HEK293T (cell line): ENCODE measurements around the gene PLEKHM2.

ENCODE experiments used
- CTCF ChIA-PET: fragments of 350-600 bp; formaldehyde crosslinking; extraction: SDS; loops from one replicate; lab custom pipeline; 2021; ENCODE audit warnings: antibody characterized with exemption, inconsistent platforms; lab: Yijun Ruan, JAX
- POLR2A ChIA-PET: fragments of 350-600 bp; formaldehyde crosslinking; extraction: SDS; loops from one replicate; lab custom pipeline; 2020; ENCODE audit warnings: antibody characterized with exemption, inconsistent platforms; lab: Yijun Ruan, JAX
- DNase-seq: peaks from one replicate; pipeline ENCODE4 v3.0.0; 2012; ENCODE audit warnings: mixed read lengths; ENCODE audit errors: extremely low spot score
- ARNT ChIP-seq: fragments of 450-650 bp; IDR thresholded peaks from 2 replicates; pipeline ENCODE4 v1.6.1; 2017; ENCODE audit warnings: mild to moderate bottlenecking
- BHLHE40 ChIP-seq: fragments of 450-650 bp; IDR thresholded peaks from 2 replicates; pipeline ENCODE4 v1.6.1; 2016; ENCODE audit warnings: mild to moderate bottlenecking, moderate library complexity, borderline replicate concordance
- CTBP1 ChIP-seq: fragments of 450-650 bp; IDR thresholded peaks from 2 replicates; pipeline ENCODE4 v1.6.1; 2016; ENCODE audit warnings: borderline replicate concordance
- ELF4 ChIP-seq: fragments of 450-650 bp; IDR thresholded peaks from 2 replicates; pipeline ENCODE4 v1.6.1; 2017; ENCODE audit warnings: antibody characterized with exemption
- FOXA1 ChIP-seq: fragments of 450-650 bp; IDR thresholded peaks from 2 replicates; pipeline ENCODE4 v1.6.1; 2016; ENCODE audit warnings: mild to moderate bottlenecking
- FOXK2 ChIP-seq: fragments of 450-650 bp; IDR thresholded peaks from 2 replicates; pipeline ENCODE4 v1.6.1; 2016; ENCODE audit warnings: mild to moderate bottlenecking
- FOXM1 ChIP-seq: fragments of 450-650 bp; IDR thresholded peaks from 2 replicates; pipeline ENCODE4 v1.6.1; 2017; ENCODE audit warnings: mild to moderate bottlenecking, borderline replicate concordance
- HDGF ChIP-seq: fragments of 450-650 bp; IDR thresholded peaks from 2 replicates; pipeline ENCODE4 v1.6.1; 2017; ENCODE audit warnings: antibody characterized with exemption, borderline replicate concordance
- L3MBTL2 ChIP-seq: fragments of 450-650 bp; conservative IDR thresholded peaks from 2 replicates; pipeline ENCODE4 v1.6.1; 2016; ENCODE audit warnings: mild to moderate bottlenecking
- LEF1 ChIP-seq: fragments of 450-650 bp; IDR thresholded peaks from 2 replicates; pipeline ENCODE4 v1.6.1; 2017; ENCODE audit warnings: mild to moderate bottlenecking, borderline replicate concordance
- NFRKB ChIP-seq: fragments of 450-650 bp; IDR thresholded peaks from 2 replicates; pipeline ENCODE4 v1.6.1; 2016; ENCODE audit warnings: mild to moderate bottlenecking, moderate library complexity
- PKNOX1 ChIP-seq: fragments of 450-650 bp; IDR thresholded peaks from 2 replicates; pipeline ENCODE4 v1.6.1; 2016
- SP1 ChIP-seq: fragments of 450-650 bp; IDR thresholded peaks from 2 replicates; pipeline ENCODE4 v1.6.1; 2017
- SUZ12 ChIP-seq: fragments of 450-650 bp; IDR thresholded peaks from 2 replicates; pipeline ENCODE4 v1.6.1; 2016; ENCODE audit warnings: mild to moderate bottlenecking
- TARDBP ChIP-seq: fragments of 450-650 bp; IDR thresholded peaks from 2 replicates; pipeline ENCODE4 v1.6.1; 2016
- ZNF384 ChIP-seq: fragments of 450-650 bp; IDR thresholded peaks from 2 replicates; pipeline ENCODE4 v1.6.1; 2016

Gene PLEKHM2

DNA sequence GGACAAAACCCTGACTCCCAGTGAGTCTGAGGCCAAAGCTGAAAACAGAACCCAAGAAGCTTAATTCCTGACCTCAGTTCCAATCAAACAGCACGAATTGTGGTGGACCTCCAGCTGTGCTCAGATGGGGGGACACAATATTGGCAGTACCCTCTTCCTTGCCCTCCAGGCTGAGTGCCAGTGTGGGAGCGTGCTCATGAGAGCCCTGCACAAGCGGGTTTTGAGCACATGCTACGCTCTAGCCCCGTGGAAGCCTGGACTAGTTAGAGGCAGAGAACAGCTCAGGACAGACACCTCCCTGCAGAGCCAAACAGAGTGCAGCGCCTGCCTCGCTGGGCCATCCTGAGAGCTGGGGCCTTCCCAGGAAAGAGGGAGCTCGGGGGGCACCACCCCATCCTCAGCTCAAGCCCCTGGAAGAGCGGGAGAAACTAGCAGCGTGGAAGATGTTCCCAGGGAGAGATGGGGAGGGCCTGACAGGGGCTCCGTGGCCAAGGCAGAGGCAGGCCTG lies 49.2 kb downstream of the PLEKHM2 start:
- CTCF ChIA-PET: no interaction called here
- POLR2A ChIA-PET: no interaction called here
- no peak for DNase-seq
- TF ChIP-seq FOXM1 (no peak), TARDBP (no peak), PKNOX1 (no peak), L3MBTL2 (no peak), ELF4 (no peak), SP1 (no peak), LEF1 (no peak), ZNF384 (no peak), CTBP1 (no peak)

DNA sequence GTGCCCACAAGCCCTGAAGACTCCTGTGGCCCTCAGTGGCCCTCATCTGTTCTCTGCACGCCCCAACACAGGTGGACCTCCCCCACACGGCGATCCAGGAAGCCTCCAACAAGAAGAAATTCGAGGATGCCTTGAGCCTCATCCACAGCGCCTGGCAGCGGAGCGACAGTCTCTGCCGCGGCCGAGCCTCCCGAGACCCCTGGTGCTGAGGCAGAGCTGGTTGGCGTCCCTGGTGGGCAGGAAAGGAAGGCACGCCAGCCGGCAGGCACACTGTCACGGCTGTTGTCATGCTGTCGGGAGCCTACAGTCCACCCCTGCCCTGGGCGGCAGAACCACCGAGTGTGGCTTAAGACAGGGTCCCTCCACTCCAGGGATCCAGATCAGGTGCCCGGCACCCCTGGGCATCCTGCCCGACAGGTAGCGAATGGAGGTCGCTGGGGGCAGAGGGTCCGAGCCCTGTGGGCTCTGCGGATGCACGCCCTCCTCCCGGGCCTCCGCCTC lies 49.7 kb downstream of the PLEKHM2 start:
- ChIA-PET POLR2A (no interaction called here), CTCF (no interaction called here)
- TF ChIP-seq SUZ12 (no peak), PKNOX1 (no peak), SP1 (no peak), FOXM1 (no peak), ZNF384 (no peak), L3MBTL2 (no peak), FOXK2 (no peak), ELF4 (no peak), TARDBP (no peak), ARNT (no peak), BHLHE40 (no peak), CTBP1 (no peak), LEF1 (no peak), HDGF (no peak), NFRKB (no peak), FOXA1 (no peak)
- DNase-seq: no peak

DNA sequence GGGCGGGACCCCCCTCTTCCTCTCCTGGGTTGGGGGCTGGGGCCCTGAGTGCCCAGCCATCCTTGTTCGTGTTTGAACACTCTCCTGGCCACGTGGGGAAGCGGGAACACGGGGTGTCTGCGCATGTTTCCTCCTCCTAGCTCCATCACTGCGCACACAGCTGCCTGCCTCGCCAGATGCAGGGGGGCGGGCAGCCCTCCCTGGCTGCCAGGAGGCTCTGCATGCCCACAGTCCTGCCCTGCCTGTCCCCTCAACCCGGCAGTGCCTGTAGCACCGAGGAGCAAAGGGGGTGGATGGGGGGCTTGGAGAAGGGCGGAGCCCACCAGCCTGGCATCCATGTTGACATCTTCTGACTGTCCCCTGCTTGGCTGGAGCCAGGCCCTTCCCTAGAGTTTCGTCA lies 50.2 kb downstream of the PLEKHM2 start:
- ChIA-PET POLR2A (no interaction called here), CTCF (no interaction called here)
- DNase-seq: no peak
- no peak for TF ChIP-seq FOXK2
- TF ChIP-seq PKNOX1: no peak
- no peak for TF ChIP-seq HDGF
- TF ChIP-seq ZNF384: no peak
- no peak for TF ChIP-seq SP1
- TF ChIP-seq BHLHE40: no peak
- TF ChIP-seq ELF4: no peak
- TF ChIP-seq L3MBTL2: no peak
- TF ChIP-seq FOXM1: no peak
- no peak for TF ChIP-seq LEF1
- TF ChIP-seq NFRKB: no peak
- TF ChIP-seq TARDBP: no peak

DNA sequence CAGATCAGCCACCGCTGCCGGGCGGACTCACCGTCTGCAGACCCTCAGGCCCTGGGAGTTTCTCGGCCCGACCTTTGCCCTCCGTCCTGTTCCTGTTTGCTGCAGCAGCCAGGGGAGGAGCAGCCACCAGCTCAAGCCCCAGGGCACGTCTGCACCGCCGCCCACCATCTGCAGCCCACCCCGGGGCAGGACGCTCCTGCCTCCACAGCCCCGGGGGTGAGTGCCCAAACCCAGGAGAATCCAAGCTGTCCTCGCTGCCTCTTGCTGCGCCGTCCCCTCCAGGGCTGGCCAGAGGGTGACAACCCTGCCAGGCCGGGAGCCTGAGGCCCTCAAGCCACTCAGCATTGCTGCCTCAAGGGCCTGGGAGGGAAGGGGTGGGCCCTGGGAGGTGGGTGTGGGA lies 50.8 kb downstream of the PLEKHM2 start:
- TF ChIP-seq BHLHE40 (no peak), TARDBP (no peak), LEF1 (no peak), FOXK2 (no peak), SUZ12 (no peak), HDGF (no peak), CTBP1 (no peak), PKNOX1 (no peak), FOXA1 (no peak), ZNF384 (no peak), ARNT (no peak)
- ChIA-PET POLR2A (no interaction called here), CTCF (no interaction called here)
- no peak for DNase-seq

DNA sequence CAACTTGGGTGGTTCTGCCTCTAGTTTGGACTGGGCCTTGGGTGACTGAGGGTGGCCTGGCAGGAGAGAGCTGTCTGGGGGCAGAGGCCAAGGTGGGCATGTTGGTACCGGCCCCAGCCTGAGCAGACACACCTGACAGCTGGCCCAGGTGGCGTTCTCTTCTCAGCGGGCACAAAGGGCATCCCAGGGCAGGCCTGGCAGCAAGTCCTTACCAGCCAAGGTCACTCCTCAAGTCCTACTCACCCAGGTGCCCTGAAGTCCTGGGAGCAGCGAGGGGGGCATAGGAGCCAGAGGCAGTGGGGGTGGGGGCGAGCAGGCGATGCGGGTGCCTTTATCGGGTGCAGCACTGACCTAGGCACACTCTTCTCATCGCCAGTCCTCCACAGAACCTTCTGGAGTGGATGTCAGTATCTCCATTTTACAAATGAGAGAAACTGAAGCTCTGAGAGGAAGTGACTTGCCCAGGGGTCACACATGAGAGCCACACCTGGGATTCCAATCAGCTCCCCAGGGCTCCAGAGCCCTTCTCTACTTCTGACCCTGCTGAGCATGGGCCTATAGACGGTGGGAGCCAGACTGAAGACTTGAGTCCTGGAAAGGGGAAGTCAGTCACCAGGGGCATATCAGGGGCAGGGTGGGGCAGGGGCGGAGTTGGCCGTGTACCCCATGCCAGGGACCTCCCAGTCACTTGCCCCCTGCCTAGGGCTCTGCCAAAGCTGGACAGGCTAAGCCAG lies 51.4 kb downstream of the PLEKHM2 start:
- no peak for DNase-seq
- ChIA-PET CTCF (no interaction called here), POLR2A (no interaction called here)
- TF ChIP-seq LEF1 (no peak), SUZ12 (no peak), FOXA1 (no peak), BHLHE40 (no peak), ARNT (no peak), ELF4 (no peak), ZNF384 (no peak), HDGF (no peak), PKNOX1 (no peak), SP1 (no peak), FOXK2 (no peak), NFRKB (no peak)
